ENCODE measurements around the gene PRR20G. TPM values are rescaled to one million over a fixed set of nuclear protein-coding genes. Genes with fewer than 3 reads are reported as not detected.

The PRR20G gene
- total and polyA plus RNA-seq, 2 donors (not counting 1 experiment from before 2014, with no cell fraction given): not detected

GRCh38 chr3:127234778-127235177 lies 53.1 kb downstream of the PRR20G start:
- intact Hi-C loops (cut with micrococcal nuclease): no loop called here
- DNase-seq (no peak), ATAC-seq (ENCODE audit: low read depth) (no peak)
- no peaks in the 10 kb centered on the region for H3K27me3 ChIP-seq (replicated peaks in 1 of 4; ENCODE audit: control extremely low read depth in 1 of 4, control insufficient read depth in 3 of 4, insufficient read depth in 4 of 4, low read length in 3 of 4)
- peaks cover 0 to 9% (median 0%) of the 10 kb centered on the region in 3 donors for H3K9me3 ChIP-seq (ENCODE audit: control extremely low read depth in 1 of 3, control insufficient read depth in 2 of 3, insufficient read depth in 1 of 3, low read length in 2 of 3)
- H3K79me2 ChIP-seq (ENCODE audit: control insufficient read depth, insufficient read depth, low read length): no peaks in the 10 kb centered on the region
- H2AFZ ChIP-seq (ENCODE audit: insufficient read depth, low read depth, low read length, poor library complexity, severe bottlenecking): no peak overlapping the region
- TF ChIP-seq CTCF (IDR thresholded peaks at IDR 0.05) (no peak), EZH2 (IDR thresholded peaks at IDR 0.05; ENCODE audit: borderline replicate concordance, insufficient read depth, low read depth, low read length, poor library complexity, severe bottlenecking) (no peak)
- no peaks in the 10 kb centered on the region for H3K4me1 ChIP-seq (ENCODE audit: control insufficient read depth in 2 of 2, insufficient read depth in 2 of 2, low read length in 2 of 2)
- ChIA-PET CTCF (no interaction called here), POLR2A (no interaction called here)
- H3K9ac ChIP-seq (ENCODE audit: low read length): no peak overlapping the region
- no peaks in the 10 kb centered on the region for H4K20me1 ChIP-seq (ENCODE audit: control insufficient read depth, insufficient read depth, low read length, poor library complexity, severe bottlenecking)
- Mint-ChIP-seq H3K27me3 (peaks cover 6% of the 10 kb centered on the region), H3K27ac (no peak overlapping the region), H3K4me3 (no peak overlapping the region), H3K9me3 (ENCODE audit: insufficient read depth) (no peaks in the 10 kb centered on the region), H3K4me1 (no peaks in the 10 kb centered on the region)
- H3K36me3 ChIP-seq (replicated peaks in 1 of 2; ENCODE audit: control extremely low read depth in 1 of 2, control insufficient read depth in 1 of 2, extremely low read depth in 1 of 2, insufficient read depth in 2 of 2, low read length in 1 of 2): no peaks in the 10 kb centered on the region
- H3K4me2 ChIP-seq (replicated peaks; ENCODE audit: low read depth, low read length, poor library complexity, severe bottlenecking): no peak overlapping the region
- H3K4me3 ChIP-seq (ENCODE audit: control extremely low read depth in 1 of 5, extremely low read depth in 1 of 5, insufficient read depth in 1 of 5, low read depth in 2 of 5, low read length in 4 of 5): no peak overlapping the region
- no peak overlapping the region for H3K27ac ChIP-seq (ENCODE audit: low read length in 2 of 2)

Small RNAs within 50 kb of the gene (small RNA-seq; reads per million reads assigned to genes)
- gene RNU6-1047P (ENCODE audit: insufficient read length, low read depth, low replicate concordance): not detected

Other genes with a start within 250 kb of the PRR20G start
- not detected in 2 replicates for gene PRR23E, start 94.9 kb downstream of the PRR20G start, total RNA-seq
- gene PRR23E, start 94.9 kb downstream of the PRR20G start, polyA plus RNA-seq: not detected in 2 replicates

Measured in B cell (primary cell).